Caki2 (cell line): ENCODE results near the gene SPATA46. TPM values are rescaled to one million over a fixed set of nuclear protein-coding genes. Genes with fewer than 3 reads are reported as not detected.

Experiments used
- DNase-seq: peaks from one replicate; pipeline ENCODE4 v3.0.0-alpha.2; 2015; ENCODE audit warnings: low read depth
- in situ Hi-C: cut with HindIII; loops from 2 replicates; pipeline ENCODE4 v1.10.0; 2016; ENCODE audit warnings: low sequenced_read_pairs, low pct_unique_long_range_greater_than_20kb, mixed read lengths
- total RNA-seq: library from RNA; depleted of rRNA; stranded (reverse); fragments of >200 nt; shearing (Covaris generic); gene quantifications from 2 replicates; pipeline ENCODE4 v1.2.3, GENCODE V29; 2014; ENCODE audit warnings: low replicate concordance

The SPATA46 gene
- total RNA-seq, 1 experiment from 2014 or later: not detected

GRCh38 chr1:162397039-162397448, 20.4 kb upstream of the SPATA46 start:
- DNase-seq: no peak
- in situ Hi-C loops: no loop called here

GRCh38 chr1:162396201-162396906, 19.7 kb upstream of the SPATA46 start:
- in situ Hi-C loops: no loop called here
- DNase-seq: no peak

- in situ Hi-C loops: no loop called here
These were observed 15.3 kb upstream of the SPATA46 start for GRCh38 chr1:162391790-162392563.

GRCh38 chr1:162390396-162391185, 13.9 kb upstream of the SPATA46 start:
- in situ Hi-C loops: no loop called here
- DNase-seq: no peak

More at GRCh38 chr1:162391790-162392563, 15.3 kb upstream of the SPATA46 start:
- DNase-seq: no peak

- in situ Hi-C loops: no loop called here
- DNase-seq: no peak
These were observed 13.3 kb upstream of the SPATA46 start for GRCh38 chr1:162389971-162390370.

DNA sequence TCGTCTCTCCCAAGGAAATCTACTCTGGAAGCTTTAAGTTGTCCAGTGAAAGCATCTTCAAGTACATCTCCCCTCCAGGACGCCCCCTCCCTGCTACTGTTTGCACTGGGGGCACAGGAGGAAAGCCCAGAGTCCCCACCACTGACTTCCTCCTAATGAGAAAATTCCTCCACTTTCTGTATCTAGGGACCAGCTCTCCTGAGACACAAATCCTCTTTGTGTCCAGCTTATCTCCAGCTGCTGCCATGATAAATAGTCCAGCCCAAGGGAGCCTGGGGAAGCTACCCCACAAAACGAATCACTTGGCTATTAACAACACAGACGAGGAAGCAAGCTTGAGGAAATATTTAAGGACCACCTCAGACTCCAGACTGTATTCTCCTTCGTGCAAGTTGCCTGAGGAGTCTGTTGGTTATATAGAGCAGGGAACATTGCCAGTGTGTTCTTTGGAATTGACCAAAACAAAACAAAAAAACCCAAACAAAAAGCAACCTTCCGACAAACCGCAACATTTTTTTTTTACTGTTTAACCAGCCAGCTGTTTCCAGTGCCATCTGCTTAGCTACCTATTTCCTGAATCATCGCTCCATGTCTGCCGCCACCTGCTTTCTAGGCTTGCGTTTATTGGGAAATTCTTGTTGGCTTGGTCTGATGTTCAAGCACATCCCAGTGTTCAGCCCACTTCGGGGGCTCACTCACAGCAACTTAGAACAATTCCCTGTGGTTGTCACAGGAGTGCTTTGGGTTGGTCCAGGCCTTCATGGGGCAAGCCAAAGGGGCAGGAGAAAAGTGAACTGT, 12.6 kb upstream of the SPATA46 start:
- in situ Hi-C loops: no loop called here
- peak; percentile 78 for DNase-seq

- in situ Hi-C loops: no loop called here
- DNase-seq: no peak
These were observed 12.0 kb upstream of the SPATA46 start for GRCh38 chr1:162388615-162389014.

DNA sequence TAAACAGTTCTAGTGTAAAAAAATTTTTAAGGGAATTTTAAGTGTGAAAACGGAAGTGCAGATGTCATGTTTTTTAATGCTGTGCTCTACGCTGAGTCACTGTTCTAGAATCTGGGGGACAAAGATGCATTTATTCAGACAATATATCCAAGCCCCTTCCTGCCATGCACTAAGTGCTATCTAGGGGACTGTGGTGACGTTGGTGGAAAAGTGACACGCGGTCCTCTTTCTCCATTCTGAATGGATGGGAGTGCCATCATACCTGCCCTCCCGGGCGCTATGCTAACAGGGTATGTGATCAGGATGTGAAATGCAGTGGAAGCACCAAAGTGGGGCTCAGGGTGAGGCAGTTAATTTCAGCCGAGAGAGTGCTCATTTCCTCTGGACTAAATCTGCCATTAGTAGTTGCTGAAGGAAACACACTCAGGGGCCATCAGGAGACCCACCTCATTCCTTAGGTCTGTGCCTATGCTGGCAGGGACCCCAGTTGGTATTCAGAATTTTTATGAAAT, 11.5 kb upstream of the SPATA46 start:
- in situ Hi-C loops: no loop called here
- no peak for DNase-seq

- in situ Hi-C loops: no loop called here
- DNase-seq: no peak
These were observed 10.8 kb upstream of the SPATA46 start for GRCh38 chr1:162387226-162388082.

- no peak for DNase-seq
- in situ Hi-C loops: no loop called here
These were observed 9.9 kb upstream of the SPATA46 start for GRCh38 chr1:162386292-162387225.

DNA sequence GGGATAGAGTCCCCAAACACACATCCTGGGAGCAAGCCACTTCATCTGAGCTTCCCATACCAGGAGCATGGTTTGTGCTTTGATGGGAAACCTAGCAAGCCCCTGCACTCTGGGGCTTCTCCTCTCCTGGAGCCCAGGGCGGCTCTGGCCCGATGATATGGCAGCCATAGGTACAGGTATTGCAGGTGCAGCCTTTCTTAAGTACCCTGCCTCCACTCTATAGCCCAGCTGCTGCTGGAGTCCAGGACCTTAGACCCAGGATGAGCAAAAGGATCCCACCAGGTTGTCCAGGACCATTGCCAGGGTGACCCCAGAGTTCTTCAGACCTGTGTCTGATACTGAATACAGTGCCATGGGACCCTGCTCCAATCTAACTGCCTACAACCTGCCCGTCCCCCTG, 9.0 kb upstream of the SPATA46 start:
- in situ Hi-C loops: no loop called here
- DNase-seq: no peak

DNA sequence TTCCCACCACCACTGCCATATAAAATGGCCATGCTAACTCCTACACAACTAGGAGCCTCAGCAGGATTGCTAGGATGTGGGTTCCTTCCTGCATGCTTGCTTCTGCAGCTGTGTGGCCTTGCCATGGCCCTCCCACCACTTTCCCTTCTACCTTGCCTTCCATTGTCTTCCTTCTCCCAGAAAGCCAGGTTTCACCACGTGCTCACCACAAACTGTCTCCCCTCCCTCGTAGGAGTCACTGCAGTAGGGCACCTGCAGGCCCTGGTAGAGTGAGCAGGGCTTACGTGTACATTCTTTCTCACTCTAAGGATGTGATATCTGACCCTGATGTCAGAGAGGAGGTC, 8.6 kb upstream of the SPATA46 start:
- in situ Hi-C loops: no loop called here
- no peak for DNase-seq

DNA sequence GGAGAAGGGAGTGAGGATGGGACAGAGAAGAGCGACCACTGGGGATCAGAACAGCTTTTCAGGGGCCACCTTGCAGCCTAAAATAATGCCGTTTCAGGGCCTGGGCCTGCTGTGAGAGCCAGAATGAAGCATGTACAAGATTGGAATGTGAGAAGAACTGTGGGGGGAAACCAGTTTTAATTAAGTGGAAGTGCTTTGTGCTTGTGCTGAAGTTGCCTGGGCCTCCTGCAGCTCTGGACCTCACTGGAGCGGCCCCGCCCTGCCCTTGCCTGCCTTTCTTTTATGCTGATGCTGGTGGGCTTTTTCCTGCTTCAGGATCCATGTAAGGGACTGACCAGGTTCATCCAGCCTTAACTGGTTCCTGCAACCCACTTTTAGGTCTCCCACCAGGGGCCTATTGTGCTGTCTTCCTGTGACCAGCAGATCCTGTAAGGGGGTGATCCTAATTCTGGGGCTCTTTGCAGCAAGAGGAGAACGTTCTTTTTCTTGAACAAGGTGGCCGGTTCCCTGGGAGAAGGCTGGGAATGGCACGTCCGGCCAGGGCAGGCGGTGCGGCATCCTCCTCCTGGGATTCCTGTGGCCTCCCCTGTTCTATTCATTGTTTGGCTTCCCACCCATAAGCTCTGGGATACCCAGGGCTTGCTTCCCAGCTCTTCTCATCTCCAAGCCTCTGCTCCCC, 8.1 kb upstream of the SPATA46 start:
- no peak for DNase-seq
- in situ Hi-C loops: no loop called here

- in situ Hi-C loops: no loop called here
- DNase-seq: no peak
These were observed 7.5 kb upstream of the SPATA46 start for GRCh38 chr1:162384116-162384515.

GRCh38 chr1:162383516-162383915, 6.9 kb upstream of the SPATA46 start:
- in situ Hi-C loops: no loop called here
- no peak for DNase-seq

GRCh38 chr1:162383091-162383490, 6.4 kb upstream of the SPATA46 start:
- in situ Hi-C loops: no loop called here
- no peak for DNase-seq
